Measurements from ENCODE around the gene KIDINS220.
A peak's percentile ranks its signal among the peaks of the same experiment; 100 is the strongest.

The KIDINS220 gene

DNA sequence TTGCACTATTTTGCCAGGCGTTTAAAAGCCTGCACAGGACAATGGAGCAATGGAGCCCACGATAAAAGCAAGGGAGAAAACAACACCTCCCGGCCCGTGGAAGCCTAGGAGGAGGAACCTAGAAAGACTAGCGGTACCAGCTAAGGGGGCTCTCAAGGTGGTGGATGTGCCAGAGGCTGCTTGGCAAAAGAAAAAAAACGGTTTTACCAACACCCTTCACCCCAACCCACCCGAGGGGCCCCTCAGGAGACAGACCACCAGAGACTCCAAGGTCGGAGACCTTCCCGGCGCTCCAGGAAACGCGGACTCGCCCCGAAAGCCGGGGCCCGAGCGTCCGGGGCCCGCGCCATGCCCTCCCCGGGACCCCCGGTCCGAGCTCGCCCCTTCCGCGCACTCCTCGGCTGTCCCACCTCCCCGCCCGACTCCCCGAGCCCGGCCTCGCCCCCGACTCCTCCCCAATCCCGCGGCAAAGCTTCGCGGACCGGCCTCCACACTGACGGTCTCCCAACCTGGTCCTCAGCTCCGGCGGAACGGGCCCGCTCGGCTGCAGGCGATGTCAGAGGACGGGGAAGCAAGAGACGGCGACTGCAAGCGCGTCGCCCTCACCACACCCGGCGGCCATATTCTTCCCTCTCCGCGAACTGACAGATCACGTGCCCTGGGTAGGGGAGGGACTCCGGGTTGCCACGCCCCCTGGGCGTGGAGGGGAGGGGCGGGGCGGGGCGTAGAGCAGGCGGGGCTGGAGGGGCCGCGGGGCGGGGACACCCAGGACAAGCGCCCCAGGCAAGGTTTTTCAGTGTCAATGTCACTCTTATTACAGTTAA lies at the start of gene KIDINS220:
KIDINS220 (minus strand) TSS at position 643 of the 824 bp plus-strand sequence. CDS start 10,520 bp downstream, outside the sequence.
- no peaks in the 10 kb centered on the region for H3K27me3 Mint-ChIP-seq
- no peaks in the 10 kb centered on the region for H3K36me3 Mint-ChIP-seq
- H3K9me3 Mint-ChIP-seq (ENCODE audit: low read depth), result no peaks in the 10 kb centered on the region
- peak within 1 kb of the TSS; percentile 96 for H3K27ac Mint-ChIP-seq
- peaks cover 43% of the 10 kb centered on the region for H3K4me1 Mint-ChIP-seq (ENCODE audit: low read depth)
- peak within 1 kb of the TSS; percentile 99 for H3K4me3 Mint-ChIP-seq

GRCh38 chr2:8886876-8887275 lies 49.5 kb upstream of the KIDINS220 start:
- no peak overlapping the region for H3K27ac Mint-ChIP-seq
- no peak overlapping the region for H3K4me3 Mint-ChIP-seq
- H3K36me3 Mint-ChIP-seq, result no peaks in the 10 kb centered on the region
- H3K9me3 Mint-ChIP-seq (ENCODE audit: low read depth), result no peaks in the 10 kb centered on the region
- H3K27me3 Mint-ChIP-seq, result no peaks in the 10 kb centered on the region
- no peaks in the 10 kb centered on the region for H3K4me1 Mint-ChIP-seq (ENCODE audit: low read depth)

- no peaks in the 10 kb centered on the region for H3K27me3 Mint-ChIP-seq
- H3K9me3 Mint-ChIP-seq (ENCODE audit: low read depth), result no peaks in the 10 kb centered on the region
- H3K4me1 Mint-ChIP-seq (ENCODE audit: low read depth), result no peaks in the 10 kb centered on the region
- no peaks in the 10 kb centered on the region for H3K36me3 Mint-ChIP-seq
- no peak overlapping the region for H3K4me3 Mint-ChIP-seq
- no peak overlapping the region for H3K27ac Mint-ChIP-seq
Measured at GRCh38 chr2:8886202-8886518, 48.7 kb upstream of the KIDINS220 start.

DNA sequence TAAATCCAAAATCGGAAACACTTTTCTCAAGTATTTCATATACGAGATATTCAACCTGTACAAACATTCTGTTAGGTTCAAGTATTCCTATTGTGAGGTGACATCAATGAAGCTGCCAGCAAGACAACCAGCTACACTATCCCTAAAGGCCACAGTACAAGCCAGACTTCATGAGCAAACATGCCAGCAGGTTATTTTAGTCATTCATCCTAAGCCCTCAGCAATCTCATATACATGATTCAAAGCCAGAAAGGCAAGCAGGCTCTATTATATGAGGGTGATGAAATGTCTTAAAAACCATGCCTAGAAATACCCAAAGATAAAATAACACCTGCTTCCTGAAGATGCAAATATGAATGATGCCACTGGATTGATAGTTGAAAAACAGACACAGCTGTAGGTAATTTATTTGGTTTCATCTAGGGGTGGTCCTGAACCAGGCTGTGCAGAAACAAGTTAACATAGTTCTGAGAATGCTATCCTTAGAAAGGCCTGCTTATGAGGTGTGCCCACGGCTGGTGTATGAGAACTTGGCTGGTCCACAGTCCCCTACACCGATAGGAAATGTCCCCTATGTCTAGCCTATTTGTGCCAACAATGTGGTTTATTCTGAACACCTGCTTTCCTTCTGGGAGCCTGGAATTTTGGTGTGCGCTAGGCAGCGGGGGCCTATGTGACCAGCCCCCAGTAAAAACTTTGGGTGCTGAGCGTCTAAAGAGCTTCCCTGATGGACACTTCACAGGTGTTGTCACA lies 48.2 kb upstream of the KIDINS220 start:
- Mint-ChIP-seq H3K9me3 (ENCODE audit: low read depth) (no peaks in the 10 kb centered on the region), H3K4me3 (no peak overlapping the region), H3K4me1 (ENCODE audit: low read depth) (no peaks in the 10 kb centered on the region), H3K36me3 (no peaks in the 10 kb centered on the region), H3K27ac (no peak overlapping the region), H3K27me3 (no peaks in the 10 kb centered on the region)

- Mint-ChIP-seq H3K27ac (no peak overlapping the region), H3K9me3 (ENCODE audit: low read depth) (no peaks in the 10 kb centered on the region), H3K4me1 (ENCODE audit: low read depth) (no peaks in the 10 kb centered on the region), H3K4me3 (no peak overlapping the region), H3K36me3 (no peaks in the 10 kb centered on the region), H3K27me3 (no peaks in the 10 kb centered on the region)
Measured at GRCh38 chr2:8884812-8885211, 47.4 kb upstream of the KIDINS220 start.

DNA sequence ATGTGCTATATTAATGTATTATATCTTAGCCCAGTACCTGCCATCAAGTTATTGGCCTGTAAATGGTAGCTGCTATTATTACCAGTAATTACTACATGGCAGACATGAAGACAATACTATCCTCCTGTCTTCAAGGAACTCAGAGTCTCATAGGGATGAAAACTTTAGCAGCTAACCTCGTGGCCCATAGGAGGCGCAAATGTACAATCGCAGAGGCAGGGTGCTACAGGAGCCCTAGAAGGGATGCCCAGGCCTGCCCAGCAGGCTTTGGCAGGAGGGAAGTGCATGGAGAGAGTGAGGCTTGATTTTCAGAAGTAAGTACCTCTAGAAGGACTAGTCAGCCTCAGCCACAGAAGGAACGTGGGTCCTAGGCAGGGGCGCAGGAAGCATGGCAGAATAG lies 44.7 kb upstream of the KIDINS220 start:
- Mint-ChIP-seq H3K27ac (no peak overlapping the region), H3K36me3 (no peaks in the 10 kb centered on the region), H3K9me3 (ENCODE audit: low read depth) (no peaks in the 10 kb centered on the region), H3K4me3 (no peak overlapping the region), H3K4me1 (ENCODE audit: low read depth) (no peaks in the 10 kb centered on the region), H3K27me3 (peaks cover 2% of the 10 kb centered on the region)

- Mint-ChIP-seq H3K4me1 (ENCODE audit: low read depth) (no peaks in the 10 kb centered on the region), H3K4me3 (no peak overlapping the region), H3K27ac (no peak overlapping the region), H3K9me3 (ENCODE audit: low read depth) (no peaks in the 10 kb centered on the region), H3K27me3 (peaks cover 2% of the 10 kb centered on the region), H3K36me3 (no peaks in the 10 kb centered on the region)
Measured at GRCh38 chr2:8877894-8878293, 40.5 kb upstream of the KIDINS220 start.

GRCh38 chr2:8877332-8877731 lies 39.9 kb upstream of the KIDINS220 start:
- no peak overlapping the region for H3K27ac Mint-ChIP-seq
- H3K9me3 Mint-ChIP-seq (ENCODE audit: low read depth), result no peaks in the 10 kb centered on the region
- no peaks in the 10 kb centered on the region for H3K36me3 Mint-ChIP-seq
- H3K4me3 Mint-ChIP-seq, result no peak overlapping the region
- H3K27me3 Mint-ChIP-seq, result peaks cover 2% of the 10 kb centered on the region
- no peaks in the 10 kb centered on the region for H3K4me1 Mint-ChIP-seq (ENCODE audit: low read depth)

- Mint-ChIP-seq H3K27me3 (peaks cover 2% of the 10 kb centered on the region), H3K9me3 (ENCODE audit: low read depth) (no peaks in the 10 kb centered on the region), H3K4me1 (ENCODE audit: low read depth) (no peaks in the 10 kb centered on the region), H3K4me3 (no peak overlapping the region), H3K27ac (no peak overlapping the region), H3K36me3 (no peaks in the 10 kb centered on the region)
Measured at GRCh38 chr2:8876628-8877027, 39.2 kb upstream of the KIDINS220 start.

GRCh38 chr2:8872821-8873432 lies 35.5 kb upstream of the KIDINS220 start:
- Mint-ChIP-seq H3K4me1 (ENCODE audit: low read depth) (no peaks in the 10 kb centered on the region), H3K4me3 (no peak overlapping the region), H3K27ac (no peak overlapping the region), H3K9me3 (ENCODE audit: low read depth) (no peaks in the 10 kb centered on the region), H3K27me3 (no peaks in the 10 kb centered on the region), H3K36me3 (no peaks in the 10 kb centered on the region)

GRCh38 chr2:8870441-8870840 lies 33.0 kb upstream of the KIDINS220 start:
- Mint-ChIP-seq H3K27ac (no peak overlapping the region), H3K4me3 (no peak overlapping the region), H3K27me3 (no peaks in the 10 kb centered on the region), H3K4me1 (ENCODE audit: low read depth) (no peaks in the 10 kb centered on the region), H3K9me3 (ENCODE audit: low read depth) (no peaks in the 10 kb centered on the region), H3K36me3 (no peaks in the 10 kb centered on the region)

- Mint-ChIP-seq H3K36me3 (no peaks in the 10 kb centered on the region), H3K4me1 (ENCODE audit: low read depth) (no peaks in the 10 kb centered on the region), H3K27me3 (no peaks in the 10 kb centered on the region), H3K9me3 (ENCODE audit: low read depth) (no peaks in the 10 kb centered on the region), H3K27ac (no peak overlapping the region), H3K4me3 (no peak overlapping the region)
Measured at GRCh38 chr2:8867363-8867762, 29.9 kb upstream of the KIDINS220 start.

DNA sequence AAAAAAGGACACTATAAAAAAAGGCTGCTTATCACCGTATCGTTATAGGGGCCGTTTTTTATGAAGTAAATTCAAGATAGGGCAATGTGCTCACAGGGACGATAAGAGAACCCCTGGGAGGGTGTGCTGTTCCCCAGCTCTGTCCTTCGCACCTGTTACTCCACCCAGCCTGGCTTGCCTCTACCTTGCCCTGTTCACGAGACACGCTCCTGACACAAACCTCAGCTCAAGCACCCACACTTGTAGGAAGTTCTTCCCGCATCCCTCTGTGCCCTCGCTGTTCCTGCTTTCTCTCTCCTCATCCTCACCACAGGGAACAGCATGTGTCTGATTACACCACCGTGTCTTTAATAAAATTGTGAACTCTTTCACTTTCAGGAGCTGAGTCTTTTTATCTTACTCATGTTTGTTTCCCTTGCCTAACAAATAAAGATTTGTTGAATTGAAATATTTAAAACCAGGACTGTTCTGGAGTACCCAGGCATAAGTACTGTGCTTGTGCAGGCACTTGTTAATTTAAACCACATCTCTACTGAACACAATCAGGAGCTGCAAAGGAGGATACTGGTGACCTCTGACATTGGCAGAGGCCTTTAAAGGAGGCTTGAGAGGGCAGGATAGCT lies 26.0 kb upstream of the KIDINS220 start:
- no peaks in the 10 kb centered on the region for H3K4me1 Mint-ChIP-seq (ENCODE audit: low read depth)
- H3K36me3 Mint-ChIP-seq, result no peaks in the 10 kb centered on the region
- H3K27ac Mint-ChIP-seq, result no peak overlapping the region
- no peaks in the 10 kb centered on the region for H3K9me3 Mint-ChIP-seq (ENCODE audit: low read depth)
- no peak overlapping the region for H3K4me3 Mint-ChIP-seq
- H3K27me3 Mint-ChIP-seq, result no peaks in the 10 kb centered on the region

GRCh38 chr2:8862230-8862629 lies 24.8 kb upstream of the KIDINS220 start:
- H3K9me3 Mint-ChIP-seq (ENCODE audit: low read depth), result no peaks in the 10 kb centered on the region
- H3K36me3 Mint-ChIP-seq, result peaks cover 2% of the 10 kb centered on the region
- no peak overlapping the region for H3K27ac Mint-ChIP-seq
- H3K4me3 Mint-ChIP-seq, result no peak overlapping the region
- no peaks in the 10 kb centered on the region for H3K4me1 Mint-ChIP-seq (ENCODE audit: low read depth)
- H3K27me3 Mint-ChIP-seq, result no peaks in the 10 kb centered on the region

DNA sequence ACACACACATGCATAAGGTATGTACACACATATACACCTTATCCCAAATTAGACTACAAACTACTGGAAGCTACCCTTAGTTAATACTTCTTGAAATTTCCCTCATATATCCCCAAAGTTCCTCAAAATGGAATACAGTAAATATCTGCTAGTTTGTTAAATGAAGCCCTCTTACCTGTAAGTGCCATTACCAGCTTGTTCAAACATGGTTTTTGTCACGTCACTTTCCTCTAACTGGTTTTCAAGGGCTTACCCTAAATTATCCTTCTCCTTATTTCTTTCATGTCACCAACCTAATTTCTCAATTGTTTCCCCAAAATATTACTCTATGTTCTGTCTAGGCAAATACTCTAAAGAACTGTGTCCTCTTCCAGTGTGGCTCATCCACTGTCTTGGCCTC lies 24.4 kb upstream of the KIDINS220 start:
- H3K36me3 Mint-ChIP-seq, result peaks cover 2% of the 10 kb centered on the region
- no peaks in the 10 kb centered on the region for H3K9me3 Mint-ChIP-seq (ENCODE audit: low read depth)
- no peaks in the 10 kb centered on the region for H3K27me3 Mint-ChIP-seq
- no peaks in the 10 kb centered on the region for H3K4me1 Mint-ChIP-seq (ENCODE audit: low read depth)
- no peak overlapping the region for H3K4me3 Mint-ChIP-seq
- H3K27ac Mint-ChIP-seq, result no peak overlapping the region
